CD4-positive, alpha-beta T cell (primary cell): ENCODE results near the gene RSPO3. TPM values are rescaled to one million over a fixed set of nuclear protein-coding genes. Genes with fewer than 3 reads are reported as not detected.
"Not testable (repeated sequence)": the region's sequence is repeated elsewhere in the genome, so short reads cannot be mapped to it uniquely, and the experiment has no call there.

Source experiments
- ATAC-seq: fragments of 200-7000 bp; cut with Tn5 transposase; one replicate; pipeline ENCODE4 v1.10.0; 2022; ENCODE audit warnings: mild to moderate bottlenecking; ENCODE audit not compliant: poor library complexity
- CTCF ChIA-PET: fragments of 350-600 bp; sonication (Branson Sonifier 250); formaldehyde crosslinking; loops from one replicate; lab custom pipeline; 2021; ENCODE audit warnings: antibody characterized with exemption, inconsistent platforms; lab: Charles Lee
- POLR2A ChIA-PET: fragments of 350-600 bp; sonication (Branson Sonifier 250); formaldehyde crosslinking; loops from one replicate; lab custom pipeline; 2021; ENCODE audit warnings: antibody characterized with exemption, inconsistent platforms; lab: Charles Lee
- DNase-seq, 14 experiments: peaks; one replicate each; pipeline ENCODE4 v3.0.0-alpha.2; 2013 to 2020; ENCODE audit warnings: mixed read lengths in 2 of 14
- H3K27ac ChIP-seq, 2 donors: one replicate each; pipeline versions ENCODE4 v1.5.1 to v1.7.0; 2013; ENCODE audit warnings: low read length in 2 of 2, low read depth in 1 of 2, mild to moderate bottlenecking in 1 of 2
- H3K27me3 ChIP-seq, 2 experiments: 1 replicate in 1 of 2; 2 replicates in 1 of 2; pipeline versions ENCODE4 v1.6.1 to v1.7.0; 2013; ENCODE audit warnings: low read length in 2 of 2, control low read depth in 1 of 2, mild to moderate bottlenecking in 1 of 2, moderate library complexity in 1 of 2; ENCODE audit not compliant: insufficient read depth in 2 of 2, control insufficient read depth in 1 of 2
- H3K36me3 ChIP-seq: one replicate; pipeline ENCODE4 v1.6.1; 2013; ENCODE audit warnings: low read length, control low read depth; ENCODE audit not compliant: insufficient read depth
- H3K4me1 ChIP-seq: one replicate; pipeline ENCODE4 v1.6.1; 2013; ENCODE audit warnings: low read length, control low read depth; ENCODE audit not compliant: insufficient read depth
- H3K4me3 ChIP-seq: one replicate; pipeline ENCODE4 v1.5.1; 2013; ENCODE audit warnings: mild to moderate bottlenecking, low read length, moderate library complexity
- H3K9me3 ChIP-seq, 2 experiments: 1 replicate in 1 of 2; 2 replicates in 1 of 2; pipeline versions ENCODE4 v1.6.1 to v1.7.0; 2013; ENCODE audit warnings: low read length in 2 of 2, mild to moderate bottlenecking in 2 of 2, control low read depth in 1 of 2, moderate library complexity in 1 of 2; ENCODE audit not compliant: control insufficient read depth in 1 of 2, insufficient read depth in 1 of 2
- H3K27ac Mint-ChIP-seq: one replicate; pipeline ENCODE4 v1.8.0; 2020; ENCODE audit warnings: mixed read lengths
- H3K27me3 Mint-ChIP-seq: one replicate; pipeline ENCODE4 v1.8.0; 2021; ENCODE audit warnings: mixed read lengths
- H3K36me3 Mint-ChIP-seq: one replicate; pipeline ENCODE4 v1.8.0; 2021; ENCODE audit warnings: low read depth, mixed read lengths
- H3K4me1 Mint-ChIP-seq: one replicate; pipeline ENCODE4 v1.8.0; 2021; ENCODE audit warnings: low read depth, mixed read lengths
- H3K4me3 Mint-ChIP-seq: one replicate; pipeline ENCODE4 v1.8.0; 2020; ENCODE audit warnings: mild to moderate bottlenecking, mixed read lengths
- H3K9me3 Mint-ChIP-seq: one replicate; pipeline ENCODE4 v1.8.0; 2020; ENCODE audit warnings: mixed read lengths
- CTCF ChIP-seq: fragments of 200-600 bp; IDR thresholded peaks from one replicate; pipeline ENCODE4 v1.8.0; 2022; ENCODE audit warnings: antibody characterized with exemption, mild to moderate bottlenecking
- intact Hi-C, 2 experiments: fragments of 100-400 bp; cut with DNase I in 1 of 2; cut with micrococcal nuclease in 1 of 2; formaldehyde crosslinking; loops; one replicate each; pipeline versions ENCODE4 v1.15.1 to v1.9.0; 2023 to 2025; cut with DNase I, micrococcal nuclease
- total RNA-seq, 174 experiments: library from RNA in 2 of 174; stranded (reverse) in 2 of 174; gene quantifications; one replicate each; pipeline ENCODE4 v1.2.3 and lab custom pipeline; 2021 to 2026

Gene RSPO3
- total RNA-seq, 2 experiments from 2014 or later = not detected

- DNase-seq = no peak
- H3K27ac Mint-ChIP-seq = no peak overlapping the region
- intact Hi-C loops = loop anchor here in 1 of 2 experiments (5.0 kb wide), 1 partner anchor 1908 kb away; the partner anchor contains the start of gene HDDC2
- no peak for ATAC-seq
- H3K4me1 Mint-ChIP-seq = no peaks in the 10 kb centered on the region
- no peaks in the 10 kb centered on the region for H3K9me3 Mint-ChIP-seq
- Histone ChIP-seq H3K27me3 (peaks cover 8 to 23% of the 10 kb centered on the region in 2 experiments), H3K4me1 (no peaks in the 10 kb centered on the region), H3K27ac (no peak overlapping the region), H3K4me3 (no peak overlapping the region), H3K36me3 (no peaks in the 10 kb centered on the region), H3K9me3 (peaks cover 0 to 11% of the 10 kb centered on the region in 2 experiments)
- ChIA-PET POLR2A (no interaction called here), CTCF (no interaction called here)
- H3K27me3 Mint-ChIP-seq = peaks cover 47% of the 10 kb centered on the region
- no peak for TF ChIP-seq CTCF
- H3K4me3 Mint-ChIP-seq = no peak overlapping the region
- H3K36me3 Mint-ChIP-seq = no peaks in the 10 kb centered on the region
Measured at GRCh38 chr6:127210725-127211124, 92.3 kb downstream of the RSPO3 start.

GRCh38 chr6:127212376-127212775, 93.9 kb downstream of the RSPO3 start:
- Mint-ChIP-seq H3K4me3 (no peak overlapping the region), H3K4me1 (no peaks in the 10 kb centered on the region), H3K27ac (no peak overlapping the region), H3K36me3 (no peaks in the 10 kb centered on the region), H3K9me3 (no peaks in the 10 kb centered on the region), H3K27me3 (peaks cover 55% of the 10 kb centered on the region)
- Histone ChIP-seq H3K9me3 (peaks cover 0 to 11% of the 10 kb centered on the region in 2 experiments), H3K36me3 (no peaks in the 10 kb centered on the region), H3K27ac (no peak overlapping the region), H3K4me1 (no peaks in the 10 kb centered on the region), H3K4me3 (no peak overlapping the region), H3K27me3 (peaks cover 8 to 20% of the 10 kb centered on the region in 2 experiments)
- TF ChIP-seq CTCF = no peak
- DNase-seq = no peak
- intact Hi-C loops = loop anchor here in 1 of 2 experiments (5.0 kb wide), 1 partner anchor 1910 kb away; the partner anchor contains the start of gene HDDC2
- no peak for ATAC-seq
- POLR2A ChIA-PET = no interaction called here
- CTCF ChIA-PET = no interaction called here

GRCh38 chr6:127214032-127214431, 95.6 kb downstream of the RSPO3 start:
- intact Hi-C loops = loop anchor here in 1 of 2 experiments (5.0 kb wide), 1 partner anchor 1912 kb away; the partner anchor contains the start of gene HDDC2
- DNase-seq, POLR2A ChIA-PET, H3K36me3 ChIP-seq, H3K4me1 ChIP-seq, H3K4me3 ChIP-seq, H3K4me3 Mint-ChIP-seq, CTCF ChIA-PET, H3K27ac Mint-ChIP-seq, ATAC-seq, H3K4me1 Mint-ChIP-seq, H3K9me3 Mint-ChIP-seq, H3K36me3 Mint-ChIP-seq, H3K27ac ChIP-seq: not testable (repeated sequence)
- H3K27me3 Mint-ChIP-seq = peaks cover 45% of the 10 kb centered on the region
- H3K27me3 ChIP-seq = peaks cover 8 to 14% of the 10 kb centered on the region in 2 experiments
- peaks cover 0 to 11% of the 10 kb centered on the region in 2 experiments for H3K9me3 ChIP-seq

GRCh38 chr6:127214531-127214930, 96.1 kb downstream of the RSPO3 start:
- H3K36me3 ChIP-seq, CTCF ChIA-PET, H3K4me1 ChIP-seq, H3K36me3 Mint-ChIP-seq, H3K4me3 ChIP-seq, DNase-seq, ATAC-seq, POLR2A ChIA-PET, H3K4me3 Mint-ChIP-seq, H3K4me1 Mint-ChIP-seq, H3K9me3 Mint-ChIP-seq, H3K27ac Mint-ChIP-seq, H3K27ac ChIP-seq: not testable (repeated sequence)
- H3K27me3 Mint-ChIP-seq = peaks cover 45% of the 10 kb centered on the region
- intact Hi-C loops = loop anchor here in 1 of 2 experiments (5.0 kb wide), 1 partner anchor 1912 kb away; the partner anchor contains the start of gene HDDC2
- Histone ChIP-seq H3K27me3 (peaks cover 8 to 14% of the 10 kb centered on the region in 2 experiments), H3K9me3 (peaks cover 0 to 11% of the 10 kb centered on the region in 2 experiments)
